C4-2B (cell line): ENCODE results near the gene SEC22A.

ENCODE experiments used
- H3K27ac ChIP-seq: fragments of 450-650 bp; 2 replicates; pipeline ENCODE4 v1.5.1; 2017
- ZFX ChIP-seq: fragments of 450-650 bp; IDR thresholded peaks from 2 replicates; pipeline ENCODE4 v1.6.1; 2017
- TF ChIP-seq, protein P1 (sequence below): fragments of 450-650 bp; conservative IDR thresholded peaks from 2 replicates; pipeline ENCODE4 v1.5.1; 2017; ENCODE audit warnings: mild to moderate bottlenecking

The SEC22A gene

DNA sequence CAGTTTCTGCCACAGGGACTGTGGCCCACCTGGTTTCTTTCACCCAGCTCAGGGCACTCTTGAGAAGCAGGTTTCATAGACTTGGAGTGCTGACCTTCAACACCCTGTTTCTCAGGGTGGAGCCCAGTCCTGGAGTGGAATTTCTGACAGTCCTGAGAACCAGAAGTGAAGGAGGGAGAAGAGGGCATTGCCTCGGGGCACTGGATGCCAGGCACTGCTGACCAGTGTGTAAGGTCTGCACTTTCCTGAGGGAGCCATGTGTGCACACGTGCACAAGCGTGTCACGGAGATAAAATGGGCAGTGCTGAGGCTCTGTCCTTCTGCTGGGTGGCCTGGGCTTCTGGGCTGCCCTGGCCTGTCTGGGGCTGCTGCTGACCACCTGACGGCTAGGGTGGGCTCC lies 118.5 kb downstream of the SEC22A start:
- TF ChIP-seq, protein P1, sequence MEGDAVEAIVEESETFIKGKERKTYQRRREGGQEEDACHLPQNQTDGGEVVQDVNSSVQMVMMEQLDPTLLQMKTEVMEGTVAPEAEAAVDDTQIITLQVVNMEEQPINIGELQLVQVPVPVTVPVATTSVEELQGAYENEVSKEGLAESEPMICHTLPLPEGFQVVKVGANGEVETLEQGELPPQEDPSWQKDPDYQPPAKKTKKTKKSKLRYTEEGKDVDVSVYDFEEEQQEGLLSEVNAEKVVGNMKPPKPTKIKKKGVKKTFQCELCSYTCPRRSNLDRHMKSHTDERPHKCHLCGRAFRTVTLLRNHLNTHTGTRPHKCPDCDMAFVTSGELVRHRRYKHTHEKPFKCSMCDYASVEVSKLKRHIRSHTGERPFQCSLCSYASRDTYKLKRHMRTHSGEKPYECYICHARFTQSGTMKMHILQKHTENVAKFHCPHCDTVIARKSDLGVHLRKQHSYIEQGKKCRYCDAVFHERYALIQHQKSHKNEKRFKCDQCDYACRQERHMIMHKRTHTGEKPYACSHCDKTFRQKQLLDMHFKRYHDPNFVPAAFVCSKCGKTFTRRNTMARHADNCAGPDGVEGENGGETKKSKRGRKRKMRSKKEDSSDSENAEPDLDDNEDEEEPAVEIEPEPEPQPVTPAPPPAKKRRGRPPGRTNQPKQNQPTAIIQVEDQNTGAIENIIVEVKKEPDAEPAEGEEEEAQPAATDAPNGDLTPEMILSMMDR: no peak
- TF ChIP-seq ZFX: no peak
- H3K27ac ChIP-seq: no peak overlapping the region

DNA sequence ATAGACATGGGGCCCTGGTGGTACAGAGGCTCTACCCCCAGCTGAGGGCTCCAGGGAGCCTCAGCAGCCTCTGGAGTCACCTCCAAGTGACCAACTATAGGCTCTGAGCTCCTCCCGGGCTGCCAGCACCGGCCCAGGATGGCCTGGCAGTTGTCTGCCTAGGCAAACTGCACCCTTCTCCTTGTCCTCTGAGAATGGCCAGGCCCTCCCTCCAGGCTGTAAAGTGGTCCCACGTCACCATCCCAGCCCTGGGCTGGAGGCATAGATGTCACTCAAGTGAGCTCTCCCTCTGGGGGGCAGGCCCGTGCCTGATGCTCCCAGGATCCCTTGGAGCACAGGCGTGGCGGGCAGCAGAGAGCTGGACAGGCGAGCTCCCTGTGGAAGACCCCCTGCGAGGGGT lies 120.1 kb downstream of the SEC22A start:
- no peak for TF ChIP-seq ZFX
- TF ChIP-seq, protein P1: no peak
- no peak overlapping the region for H3K27ac ChIP-seq

DNA sequence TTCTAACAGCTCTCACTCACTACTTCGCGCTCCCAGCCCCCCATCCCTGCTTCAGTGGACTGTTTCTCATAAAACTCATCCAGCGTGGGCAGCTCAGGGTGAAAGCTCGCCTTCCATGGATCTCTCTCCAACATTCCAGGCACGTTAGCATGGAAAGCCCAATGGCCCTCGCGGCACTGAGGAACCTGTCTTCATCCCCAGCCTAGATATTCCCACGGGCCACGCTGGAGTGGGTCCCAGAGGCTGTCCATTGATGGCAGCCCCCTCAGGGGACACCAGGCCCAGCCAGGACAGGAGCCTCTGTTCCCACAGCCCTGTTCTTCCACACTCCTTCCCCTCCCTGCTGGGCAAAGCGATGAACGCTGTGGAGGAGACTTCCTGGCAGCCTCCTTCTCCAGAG lies 121.1 kb downstream of the SEC22A start:
- no peak for TF ChIP-seq ZFX
- TF ChIP-seq, protein P1: no peak

More for the DNA sequence above, 121.1 kb downstream of the SEC22A start:
- no peak overlapping the region for H3K27ac ChIP-seq
